HG03354 (cell line): ENCODE measurements around the gene UGT2B11.
"Not testable (repeated sequence)": the region's sequence is repeated elsewhere in the genome, so short reads cannot be mapped to it uniquely, and the experiment has no call there.

Experiments used
- ATAC-seq: cut with Tn5 transposase; IDR thresholded peaks from one replicate; pipeline ENCODE4 v1.9.1; 2021; ENCODE audit warnings: mild to moderate bottlenecking; ENCODE audit not compliant: unreplicated experiment, poor library complexity, severe bottlenecking

Gene UGT2B11

GRCh38 chr4:69170233-69171134, 44.1 kb downstream of the UGT2B11 start:
- ATAC-seq: peak; percentile 90

DNA sequence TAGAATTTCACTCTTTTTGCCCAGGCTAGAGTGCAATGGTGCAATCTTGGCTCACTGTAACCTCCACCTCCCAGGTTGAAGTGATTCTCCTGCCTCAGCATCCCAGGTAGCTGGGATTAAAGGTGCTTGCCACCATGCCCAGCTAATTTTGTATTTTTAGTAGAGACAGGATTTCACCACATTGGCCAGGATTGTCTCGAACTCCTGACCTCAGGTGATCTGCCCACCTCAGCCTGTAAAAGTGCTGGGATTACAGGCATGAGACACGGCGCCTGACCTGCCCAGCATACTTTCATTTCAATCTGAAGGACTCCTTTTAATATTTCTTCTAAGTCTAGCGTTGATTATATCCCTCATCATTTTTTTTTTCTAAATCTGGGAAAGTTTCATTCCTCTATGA, 45.4 kb downstream of the UGT2B11 start:
- not testable (repeated sequence) for ATAC-seq

DNA sequence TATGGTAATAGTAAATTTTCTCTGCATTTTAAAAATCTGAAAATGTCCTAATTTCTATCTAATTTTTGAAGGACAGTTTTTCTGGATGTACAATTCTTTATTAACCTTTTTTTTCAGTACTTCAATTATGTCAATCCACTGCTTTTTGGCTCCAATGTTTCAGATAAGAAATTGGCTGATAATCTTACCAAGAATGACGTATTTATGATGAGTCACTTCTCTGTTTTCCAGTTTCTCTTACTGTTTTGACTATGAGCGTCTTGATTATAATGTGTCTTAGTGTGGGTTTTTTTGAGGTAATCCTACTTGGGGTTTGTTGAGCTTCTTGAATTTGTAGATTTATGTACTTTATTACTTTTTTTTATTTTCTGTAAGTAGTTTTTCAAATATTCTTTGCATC, 47.2 kb downstream of the UGT2B11 start:
- ATAC-seq: no peak

GRCh38 chr4:69166376-69166775, 48.2 kb downstream of the UGT2B11 start:
- ATAC-seq: not testable (repeated sequence)

DNA sequence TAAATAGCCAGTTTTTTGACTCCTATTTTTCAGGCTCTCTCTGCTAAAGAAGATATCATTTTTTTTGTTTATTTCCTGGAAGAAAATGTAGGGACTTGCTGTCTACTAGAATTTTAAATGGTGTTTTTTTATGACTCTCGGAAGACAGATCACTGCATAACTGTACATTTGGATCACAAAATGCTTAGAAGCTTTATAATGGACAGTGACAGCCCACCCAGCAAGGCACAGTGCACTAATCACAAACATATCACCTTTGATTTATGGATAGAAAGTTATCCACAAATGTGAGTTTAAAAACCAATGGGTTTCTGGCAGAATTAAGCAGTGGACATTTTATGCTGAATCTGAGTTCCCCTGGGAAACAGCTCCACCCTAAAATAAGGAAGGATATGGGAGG, 48.8 kb downstream of the UGT2B11 start:
- not testable (repeated sequence) for ATAC-seq

DNA sequence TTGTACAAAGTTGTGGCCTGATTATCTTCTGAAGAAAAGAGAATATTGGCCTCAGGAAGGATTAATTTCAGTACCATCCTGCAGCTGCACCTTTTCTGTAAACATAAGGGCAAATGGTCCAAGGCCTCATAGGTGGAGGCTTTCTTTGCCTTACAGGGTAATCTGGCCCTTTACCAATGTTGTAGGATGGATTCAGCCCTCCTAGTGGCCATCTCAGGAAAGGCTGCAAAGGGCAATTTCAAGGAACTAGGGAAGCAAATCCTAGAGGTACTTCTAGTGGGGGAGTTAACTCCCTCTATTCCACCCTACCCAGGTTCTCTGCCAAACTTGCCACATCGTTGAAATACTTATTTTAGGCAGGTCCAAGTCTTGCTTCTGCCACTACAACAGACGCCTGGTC, 57.6 kb downstream of the UGT2B11 start:
- peak; percentile 56 for ATAC-seq

GRCh38 chr4:69154021-69154420, 60.5 kb downstream of the UGT2B11 start:
- ATAC-seq: no peak
